ENCODE results near the gene ARHGAP30.
"Not testable (repeated sequence)": the region's sequence is repeated elsewhere in the genome, so short reads cannot be mapped to it uniquely, and the experiment has no call there.

ARHGAP30 gene

GRCh38 chr1:161068306-161069234 is 1.1 kb downstream of the ARHGAP30 start:
- no peak for DNase-seq (ENCODE audit: low read depth)

- no peak for DNase-seq (ENCODE audit: low read depth)
Measured at GRCh38 chr1:161066694-161067093, 3.0 kb downstream of the ARHGAP30 start.

- not testable (repeated sequence) for DNase-seq (ENCODE audit: low read depth)
Measured at GRCh38 chr1:161065681-161066080, 4.0 kb downstream of the ARHGAP30 start.

GRCh38 chr1:161063936-161064335 is 5.8 kb downstream of the ARHGAP30 start:
- DNase-seq (ENCODE audit: low read depth) = not testable (repeated sequence)

- DNase-seq (ENCODE audit: low read depth) = no peak
Measured at GRCh38 chr1:161061419-161061818, 8.3 kb downstream of the ARHGAP30 start.

GRCh38 chr1:161059293-161059692 is 10.4 kb downstream of the ARHGAP30 start:
- DNase-seq (ENCODE audit: low read depth) = no peak

- no peak for DNase-seq (ENCODE audit: low read depth)
Measured at GRCh38 chr1:161054805-161055204, 14.9 kb downstream of the ARHGAP30 start.

- no peak for DNase-seq (ENCODE audit: low read depth)
Measured at GRCh38 chr1:161054232-161054631, 15.5 kb downstream of the ARHGAP30 start.

GRCh38 chr1:161052899-161053298 is 16.8 kb downstream of the ARHGAP30 start:
- no peak for DNase-seq (ENCODE audit: low read depth)

- no peak for DNase-seq (ENCODE audit: low read depth)
Measured at GRCh38 chr1:161051219-161051618, 18.5 kb downstream of the ARHGAP30 start.

- no peak for DNase-seq (ENCODE audit: low read depth)
Measured at GRCh38 chr1:161048949-161049722, 20.6 kb downstream of the ARHGAP30 start.

- no peak for DNase-seq (ENCODE audit: low read depth)
Measured at GRCh38 chr1:161047436-161048420, 22.0 kb downstream of the ARHGAP30 start.

GRCh38 chr1:161046605-161047228 is 23.0 kb downstream of the ARHGAP30 start:
- DNase-seq (ENCODE audit: low read depth) = no peak

GRCh38 chr1:161045736-161046604 is 23.7 kb downstream of the ARHGAP30 start, which contains the start of gene USF1:
Gene USF1 (minus strand): TSS chr1:161045977. CDS start chr1:161043275, 2,702 bp downstream.
- DNase-seq (ENCODE audit: low read depth) = peak; percentile 77

GRCh38 chr1:161044908-161045735 is 24.6 kb downstream of the ARHGAP30 start:
- peak; percentile 28 for DNase-seq (ENCODE audit: low read depth)

- peak; percentile 8 for DNase-seq (ENCODE audit: low read depth)
Measured at GRCh38 chr1:161044535-161044907, 25.2 kb downstream of the ARHGAP30 start.

GRCh38 chr1:161039546-161039945 is 30.1 kb downstream of the ARHGAP30 start:
- DNase-seq (ENCODE audit: low read depth) = no peak

GRCh38 chr1:161039154-161039545 is 30.5 kb downstream of the ARHGAP30 start:
- no peak for DNase-seq (ENCODE audit: low read depth)

- DNase-seq (ENCODE audit: low read depth) = no peak
Measured at GRCh38 chr1:161038523-161039153, 31.1 kb downstream of the ARHGAP30 start, which contains the start of gene TSTD1. Gene TSTD1 (minus strand): TSS chr1:161038964. CDS start chr1:161038889, 75 bp downstream.
